HG03442 (cell line): Measurements from ENCODE around the gene COA8.

Experiments
- ATAC-seq: cut with Tn5 transposase; IDR thresholded peaks from one replicate; pipeline ENCODE4 v1.9.1; 2021; ENCODE audit warnings: mild to moderate bottlenecking, moderate library complexity; ENCODE audit not compliant: unreplicated experiment

The COA8 gene

DNA sequence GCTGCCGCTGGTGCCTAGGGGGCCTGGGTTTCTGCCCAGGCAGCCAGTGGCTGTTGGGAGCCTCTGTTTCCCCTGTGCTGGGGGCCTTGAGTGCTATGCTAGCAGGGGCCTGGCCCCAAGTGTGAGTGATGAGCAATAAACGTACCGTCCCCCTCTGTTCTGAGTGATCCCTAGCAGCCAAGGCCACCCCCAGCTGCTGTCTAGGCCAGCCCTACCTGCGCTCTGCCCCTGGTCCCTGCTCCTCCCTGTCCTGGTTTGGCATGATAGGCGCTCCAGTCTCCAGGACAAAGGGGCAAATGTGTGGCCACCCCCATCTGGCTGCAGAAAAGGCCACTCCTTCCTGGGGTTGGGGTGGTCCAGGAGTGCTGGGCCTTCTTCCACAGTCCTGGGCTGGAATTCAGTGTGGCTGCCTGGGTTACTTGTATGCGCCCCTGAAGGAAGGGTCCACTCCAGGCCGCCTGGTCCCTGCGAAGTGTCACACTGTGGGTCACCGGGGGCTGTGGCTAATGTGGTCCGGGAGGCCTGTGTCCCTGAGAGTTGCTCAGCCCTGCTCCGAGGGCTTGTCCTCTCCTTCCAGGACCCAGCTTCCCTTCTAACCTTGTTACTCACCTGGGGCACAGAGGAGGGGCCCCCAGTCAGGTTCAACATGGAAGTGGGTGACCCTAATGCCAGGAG is 26.7 kb upstream of the COA8 start:
- ATAC-seq, result no peak

DNA sequence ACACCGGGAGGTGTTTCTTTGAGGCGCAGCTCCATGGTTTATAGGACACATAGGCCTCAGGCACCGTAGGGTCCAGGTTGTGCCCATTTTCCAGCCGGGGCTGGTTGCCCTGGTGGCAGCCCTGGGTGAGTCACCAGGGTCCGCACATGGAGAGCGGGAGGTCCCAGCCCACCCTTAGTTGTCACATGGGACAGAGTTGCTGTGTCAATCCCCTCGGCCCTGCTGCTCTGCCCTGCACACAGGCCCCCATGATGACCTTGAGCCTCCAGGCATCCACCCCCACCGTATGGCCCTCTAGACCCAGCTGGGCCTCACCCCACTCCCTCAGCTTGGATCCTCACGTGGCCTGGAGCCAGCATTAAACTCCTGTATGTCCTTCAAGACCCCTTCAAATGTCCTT is 26.1 kb upstream of the COA8 start:
- ATAC-seq, result no peak

DNA sequence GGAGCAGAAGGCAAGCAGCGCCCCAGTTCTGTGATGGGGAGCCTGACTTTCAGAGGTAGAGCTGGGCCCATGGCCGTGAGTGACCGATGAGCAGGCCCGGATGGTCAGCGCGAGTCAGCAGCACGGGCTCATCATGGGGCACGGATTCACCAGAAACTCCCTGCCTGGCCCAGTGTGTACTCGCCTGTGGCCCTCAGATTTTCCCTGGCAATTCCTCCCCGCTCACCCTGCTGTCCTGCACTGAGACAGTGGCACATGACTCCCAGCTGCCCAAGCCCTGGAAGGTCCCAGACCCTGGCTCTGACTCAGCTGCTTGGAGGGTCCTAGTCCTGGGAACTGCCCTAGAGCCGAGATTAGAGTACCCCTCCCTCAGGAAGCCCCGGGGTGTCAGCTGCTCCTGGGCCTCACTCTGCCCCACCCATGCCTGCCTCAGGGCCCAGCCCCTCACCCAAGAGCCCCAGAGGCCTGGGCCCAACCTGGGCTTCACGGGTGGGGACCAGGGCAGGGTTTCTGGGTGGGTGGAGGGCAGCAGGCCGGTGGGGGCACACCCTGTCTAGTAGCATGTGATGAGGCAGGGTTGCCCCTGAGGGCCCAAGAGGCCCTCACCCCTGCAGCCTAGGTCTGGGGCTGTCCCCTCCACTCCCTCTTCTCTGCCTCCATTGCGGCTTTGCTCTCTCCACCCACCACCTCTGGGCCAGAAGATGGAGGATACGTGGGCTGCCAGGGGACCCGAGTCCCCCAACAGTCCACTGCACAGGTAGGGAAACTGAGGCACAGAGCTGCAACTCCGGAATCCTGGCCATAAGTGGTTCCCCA is 25.4 kb upstream of the COA8 start:
- ATAC-seq, result no peak

DNA sequence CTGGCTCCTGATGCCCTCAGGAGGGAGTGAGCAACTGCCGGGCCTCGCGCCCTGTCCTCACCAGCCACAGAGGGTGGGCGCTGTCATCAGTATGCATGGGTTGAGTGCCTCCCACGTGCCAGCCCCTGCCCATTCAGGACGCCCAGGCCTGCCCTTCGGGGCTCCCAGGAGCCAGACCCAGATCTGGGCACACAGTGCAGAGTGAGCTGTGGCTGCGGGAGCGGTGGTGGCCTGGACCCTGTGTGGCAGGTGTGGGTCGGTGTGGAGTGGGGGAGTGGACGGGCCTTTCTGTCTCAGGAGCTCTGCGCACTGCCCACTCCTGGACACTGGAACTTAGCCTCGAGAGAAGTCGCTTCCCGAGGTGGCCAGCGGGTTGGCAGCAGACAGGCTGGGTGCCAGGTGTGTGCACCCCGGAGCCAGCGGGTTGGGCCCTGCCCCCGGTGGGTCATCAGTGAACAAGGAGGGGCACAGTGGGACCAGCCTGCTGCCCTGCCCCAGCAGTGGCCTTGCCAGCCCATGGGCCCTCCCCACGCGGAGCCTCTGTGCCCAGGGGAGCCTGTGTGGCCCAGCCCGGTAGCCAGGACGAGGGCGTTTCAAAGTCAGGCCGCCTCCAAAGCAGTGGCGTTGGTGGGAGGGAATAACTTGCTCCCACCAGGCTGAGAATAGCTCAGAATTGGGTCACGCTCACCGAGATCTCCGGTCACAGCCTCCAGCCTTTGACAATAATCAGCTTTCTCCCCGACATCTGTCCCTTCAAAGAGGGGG is 24.3 kb upstream of the COA8 start:
- no peak for ATAC-seq

DNA sequence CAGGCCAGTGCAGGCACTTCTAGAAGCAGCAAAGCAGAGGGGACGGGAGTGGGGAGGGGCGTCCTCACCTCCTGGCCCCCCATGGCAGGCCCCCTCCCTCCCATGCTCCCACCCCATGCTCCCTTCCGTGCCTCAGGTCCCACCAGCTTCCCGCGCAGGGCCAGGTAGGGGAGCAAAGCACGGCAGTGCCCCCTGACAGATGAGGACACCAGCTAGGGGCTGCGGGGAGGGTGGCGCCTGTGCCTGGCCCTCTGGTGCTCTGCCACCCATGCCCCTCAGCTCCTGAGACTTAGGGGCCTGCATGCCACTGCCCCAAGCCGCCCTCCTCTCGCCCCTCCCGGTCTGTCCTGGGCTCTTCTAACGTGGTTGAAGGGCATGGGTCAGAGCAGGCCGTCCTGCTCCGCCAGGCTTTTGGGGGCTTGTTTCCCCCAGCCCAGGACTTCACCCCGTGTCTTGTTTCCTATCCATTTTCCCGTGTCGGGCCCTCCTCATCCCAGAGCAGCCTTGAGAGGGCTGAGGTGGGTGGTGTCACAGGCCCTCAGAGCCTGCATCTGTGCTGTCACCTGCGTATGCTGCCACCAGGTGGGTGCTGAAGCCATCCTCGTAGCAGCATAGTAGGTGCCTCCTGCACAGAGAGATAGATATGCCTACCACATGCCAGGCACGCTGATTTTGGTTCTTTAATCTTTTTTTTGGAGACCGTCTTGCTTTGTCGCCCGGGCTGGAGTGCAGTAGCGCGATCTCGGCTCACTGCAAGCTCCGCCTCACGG is 23.5 kb upstream of the COA8 start:
- no peak for ATAC-seq

DNA sequence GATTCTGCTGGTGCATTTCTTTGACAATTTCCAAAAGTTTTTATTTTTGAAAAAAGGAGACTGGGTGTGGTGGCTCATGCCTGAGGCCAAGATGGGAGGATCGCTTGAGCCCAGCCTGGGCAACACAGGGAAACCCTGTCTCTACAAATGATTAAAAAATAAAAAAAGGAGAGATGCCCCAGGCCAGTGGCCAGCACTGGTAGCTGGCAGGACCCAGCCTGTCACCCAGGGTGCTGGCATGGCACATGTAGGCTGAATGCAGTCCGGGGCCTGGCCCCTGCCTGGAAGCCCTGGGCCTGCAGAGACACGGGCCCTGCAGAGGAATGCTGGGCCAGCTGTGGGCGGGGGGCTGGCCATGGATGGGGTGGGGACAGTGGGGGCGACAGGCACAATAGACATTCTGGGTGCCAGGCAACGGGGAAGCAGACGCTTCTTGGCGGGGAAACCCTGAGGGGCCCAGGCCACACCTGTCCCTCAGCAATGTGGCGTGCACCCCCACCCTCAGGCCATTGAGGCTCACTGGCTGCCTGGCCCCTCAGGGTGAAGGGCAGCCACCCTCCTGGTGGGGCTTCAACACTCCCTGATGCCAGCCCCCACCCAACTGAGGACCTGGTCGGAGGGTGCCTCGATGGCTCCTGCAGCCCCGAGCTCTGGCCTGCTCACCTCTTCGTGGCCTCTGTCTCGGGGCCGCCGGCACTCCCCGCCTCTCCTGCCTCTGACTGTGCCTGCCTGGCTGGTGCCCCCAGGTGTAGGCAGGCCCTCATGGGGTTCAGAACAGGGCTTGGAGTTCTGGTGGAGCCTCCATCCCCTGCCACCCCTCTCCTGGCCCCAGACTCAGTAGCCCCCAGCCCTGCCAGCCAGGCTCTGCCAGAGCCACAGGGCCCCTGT is 21.7 kb upstream of the COA8 start:
- ATAC-seq, result no peak

DNA sequence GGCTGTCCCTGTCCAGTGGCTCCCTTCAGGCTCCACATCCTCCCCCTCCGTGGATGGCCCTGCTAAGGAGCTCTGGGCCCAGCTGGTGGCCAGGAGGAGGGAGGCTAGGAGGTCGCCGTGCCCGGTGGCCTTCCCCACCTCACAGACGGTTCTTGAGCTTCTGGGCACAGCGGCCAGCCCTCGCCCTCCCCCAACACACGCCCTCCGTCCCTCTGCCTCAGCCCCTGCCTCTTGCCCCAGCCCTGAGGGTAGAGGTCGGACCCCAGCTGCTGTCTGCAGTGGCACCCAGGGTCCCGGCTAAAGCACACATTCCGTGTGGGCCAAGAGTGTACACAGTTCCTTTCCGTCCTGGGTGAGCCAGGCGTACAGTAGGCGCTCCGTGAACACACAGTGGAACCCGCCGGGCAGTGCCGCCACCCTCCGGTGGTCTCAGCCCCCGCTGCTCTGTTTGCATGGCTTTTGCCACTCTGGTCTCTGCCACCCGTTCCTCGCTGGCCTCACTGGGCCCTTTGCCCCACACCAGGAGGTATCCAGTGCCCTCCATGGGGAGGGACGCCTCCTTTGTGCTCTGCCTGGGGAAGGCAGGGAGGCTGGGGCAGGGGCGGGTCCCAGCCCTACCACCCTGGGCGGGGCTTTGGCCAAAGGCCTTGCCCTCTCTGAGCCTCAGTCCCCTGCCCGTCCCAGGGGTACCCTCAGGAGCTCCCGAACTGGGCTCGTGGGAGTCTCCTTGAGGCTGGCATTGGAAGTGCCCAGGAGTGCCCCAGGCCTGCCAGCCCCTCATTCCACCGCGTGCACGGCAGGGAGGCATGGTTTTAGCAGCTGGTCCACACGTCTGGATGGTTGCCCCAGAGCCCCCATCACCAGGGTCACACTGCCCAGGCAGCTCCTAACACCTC is 20.8 kb upstream of the COA8 start:
- ATAC-seq, result no peak

DNA sequence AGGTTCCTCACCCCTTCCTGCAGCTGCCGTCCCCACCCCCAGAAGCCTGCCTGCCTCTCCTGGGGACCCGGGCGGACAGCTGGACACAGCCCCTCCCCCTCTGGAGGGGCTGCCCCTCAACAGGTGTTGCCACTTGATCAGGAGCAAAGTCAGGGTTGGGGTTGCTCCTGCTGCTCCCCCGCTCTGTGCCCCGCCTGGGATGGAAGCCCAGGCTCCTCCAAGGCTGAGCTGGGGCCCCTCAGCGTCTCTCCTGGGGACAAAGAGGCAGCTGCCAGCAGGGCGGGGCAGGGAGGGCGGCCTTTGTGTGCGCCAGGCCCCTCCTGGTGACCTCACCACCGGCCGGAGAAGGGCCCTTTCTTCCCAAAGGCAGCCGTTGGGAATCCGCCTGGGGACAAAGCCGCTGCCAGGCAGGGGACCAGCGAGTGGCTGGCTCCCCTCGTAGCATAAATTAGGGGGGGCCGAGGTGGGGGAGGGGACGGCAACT is 20.1 kb upstream of the COA8 start:
- no peak for ATAC-seq

DNA sequence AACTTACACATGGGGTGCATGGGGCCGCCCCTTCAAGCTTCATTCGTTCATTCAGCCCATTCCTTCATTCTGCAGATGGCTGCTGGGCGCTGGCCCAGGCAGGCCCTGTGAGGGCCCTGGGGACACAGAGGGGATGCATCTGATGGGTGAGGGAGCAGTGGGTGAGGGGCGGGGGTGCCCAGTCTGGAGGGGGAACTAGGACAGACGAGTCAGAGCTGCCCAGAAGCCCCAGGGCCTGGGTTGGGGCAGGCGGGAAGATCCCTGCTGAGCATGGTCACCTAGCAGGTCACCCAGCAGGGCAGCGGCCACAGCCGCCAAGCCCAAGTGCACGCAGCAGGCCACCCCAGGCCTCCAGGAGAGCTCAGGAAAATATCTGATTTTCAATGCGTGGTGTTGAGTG is 19.6 kb upstream of the COA8 start:
- ATAC-seq, result no peak

DNA sequence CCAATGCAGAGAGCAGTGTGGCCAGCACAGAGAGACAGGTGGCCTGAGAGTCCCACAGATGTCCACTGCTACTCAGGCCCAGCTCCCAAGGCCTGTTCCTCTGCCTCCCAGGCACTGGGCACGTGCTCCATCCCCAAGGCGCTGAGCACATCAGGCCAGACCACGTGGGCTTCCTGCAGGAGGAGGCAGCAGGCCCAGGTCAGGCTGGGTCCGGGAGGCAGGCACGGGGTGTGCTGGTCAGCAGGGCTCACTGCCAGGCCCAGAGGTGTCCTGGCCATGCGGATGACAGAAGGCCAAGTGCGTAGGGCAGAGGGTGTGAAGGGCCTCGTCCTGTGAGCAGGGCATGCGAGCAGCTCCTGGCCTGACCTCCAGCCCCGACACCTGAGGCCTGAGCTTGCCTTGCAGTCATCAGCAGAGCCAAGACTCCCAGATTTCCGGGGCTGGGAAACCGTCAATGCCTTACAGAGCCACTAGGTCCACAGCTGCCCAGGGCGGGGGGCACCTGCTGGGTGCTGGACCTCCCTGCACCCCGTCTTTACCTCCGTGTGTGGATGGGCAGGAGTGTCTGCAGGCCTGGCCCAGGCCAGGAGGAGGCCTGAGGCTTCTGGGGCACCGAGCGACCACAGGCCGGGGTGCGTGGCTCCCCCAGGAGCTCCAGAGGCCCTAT is 18.9 kb upstream of the COA8 start:
- no peak for ATAC-seq

DNA sequence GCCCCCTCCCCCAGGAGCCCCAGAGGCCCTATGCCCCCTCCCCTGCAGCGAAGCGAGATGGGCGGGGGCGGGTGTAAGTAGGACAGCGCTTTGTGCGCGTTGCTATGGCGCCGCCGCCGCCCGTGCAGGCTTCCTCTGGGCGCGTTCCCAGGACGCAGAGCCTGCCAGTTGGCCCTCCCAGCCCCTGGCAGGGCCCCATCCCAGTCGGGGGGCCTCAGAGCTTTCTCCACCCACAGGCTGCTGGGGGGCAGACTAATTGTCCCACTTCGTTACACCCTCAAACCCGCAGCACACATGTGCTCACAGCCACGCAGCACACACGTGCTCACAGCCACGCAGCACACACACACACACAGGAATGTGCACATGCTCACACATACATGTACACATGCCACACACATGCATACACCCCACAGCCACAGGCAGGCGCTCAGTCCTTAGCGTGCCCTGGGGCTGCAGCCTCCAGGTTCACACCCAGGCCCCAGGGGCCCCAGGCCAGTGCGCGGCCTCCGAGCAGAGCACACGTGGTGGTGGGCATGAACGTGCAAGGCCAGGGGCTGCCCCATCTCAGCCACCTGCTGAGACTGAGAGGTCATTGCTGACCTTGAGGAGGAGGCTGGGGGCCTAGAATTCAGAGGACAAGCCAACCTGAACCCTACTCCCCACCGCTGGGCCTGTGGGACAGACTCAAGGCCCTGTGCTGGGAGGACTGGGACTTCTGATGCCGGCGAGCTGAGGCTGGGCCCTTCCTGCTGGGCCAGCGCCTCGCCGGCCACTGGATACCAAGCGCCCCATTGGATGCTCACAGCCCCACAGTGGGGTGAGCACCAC is 18.2 kb upstream of the COA8 start:
- no peak for ATAC-seq

DNA sequence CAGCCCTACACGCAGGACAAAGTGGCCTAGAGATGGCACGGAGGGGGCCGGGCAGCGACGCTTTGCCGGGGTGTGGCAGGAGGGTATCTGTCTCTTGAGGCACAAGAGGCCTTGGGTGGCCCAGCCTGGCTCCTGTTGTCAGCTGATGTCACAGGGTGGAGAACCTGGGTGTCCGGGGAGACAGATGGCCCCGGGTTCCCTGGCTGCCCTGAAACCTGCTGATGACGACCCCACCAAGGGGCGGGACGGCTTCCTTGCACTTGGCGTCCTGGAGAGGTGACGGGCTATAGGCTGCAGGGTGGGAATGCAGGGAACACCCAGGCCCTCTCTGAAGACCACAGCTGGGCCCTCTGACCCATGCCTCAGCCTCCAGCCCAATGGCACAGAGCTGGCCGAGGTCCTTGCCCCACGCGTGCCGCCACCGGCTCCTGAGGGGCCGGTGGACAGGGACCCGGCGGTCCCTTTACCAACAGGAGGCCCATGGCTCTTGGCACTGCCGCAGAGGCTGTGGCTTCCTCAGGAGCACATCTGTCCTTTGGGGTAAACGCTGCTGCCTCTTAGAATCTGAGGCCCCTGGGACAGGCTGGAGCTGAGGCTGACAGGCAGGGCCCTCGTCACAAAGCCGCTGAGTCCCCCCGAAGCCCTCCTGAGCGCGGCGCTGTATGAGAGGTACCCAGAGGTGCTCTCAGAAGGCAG is 17.4 kb upstream of the COA8 start:
- ATAC-seq, result no peak

DNA sequence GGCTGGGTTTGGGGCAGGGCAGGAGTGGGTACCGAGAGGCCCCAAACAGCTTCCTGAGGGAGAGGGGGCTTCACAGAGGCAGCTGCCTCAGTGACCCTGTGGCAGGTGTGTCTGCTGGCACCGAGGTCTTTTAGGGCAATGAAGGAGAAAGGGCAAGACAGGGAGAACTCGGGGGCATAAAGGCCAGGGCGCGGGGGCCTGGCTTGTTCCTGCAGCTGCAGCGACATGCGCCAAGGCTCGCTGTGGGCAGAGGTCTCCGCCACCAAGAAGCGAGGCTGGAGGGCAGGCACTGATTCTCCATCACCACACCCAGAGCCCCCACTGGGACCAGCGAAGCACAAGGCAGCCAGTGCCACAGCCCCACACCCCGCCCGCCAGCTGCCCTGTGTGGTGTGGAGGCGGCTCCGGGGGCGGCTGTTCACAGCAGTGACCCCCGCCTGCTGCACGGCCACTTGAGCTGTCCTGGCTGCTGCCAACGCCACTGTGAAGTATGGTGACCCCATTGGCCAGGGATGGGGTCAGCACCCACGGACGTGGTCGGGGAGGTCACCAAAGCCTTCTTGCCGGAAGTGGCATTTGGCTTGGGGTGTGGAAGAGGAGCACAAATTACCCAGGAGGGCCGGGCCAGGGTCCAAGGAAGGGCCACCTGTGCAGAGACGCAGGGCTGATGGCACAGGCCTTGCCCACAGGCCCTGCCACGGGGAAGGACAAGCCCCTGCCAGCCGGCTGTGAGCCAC is 16.7 kb upstream of the COA8 start:
- ATAC-seq, result no peak

DNA sequence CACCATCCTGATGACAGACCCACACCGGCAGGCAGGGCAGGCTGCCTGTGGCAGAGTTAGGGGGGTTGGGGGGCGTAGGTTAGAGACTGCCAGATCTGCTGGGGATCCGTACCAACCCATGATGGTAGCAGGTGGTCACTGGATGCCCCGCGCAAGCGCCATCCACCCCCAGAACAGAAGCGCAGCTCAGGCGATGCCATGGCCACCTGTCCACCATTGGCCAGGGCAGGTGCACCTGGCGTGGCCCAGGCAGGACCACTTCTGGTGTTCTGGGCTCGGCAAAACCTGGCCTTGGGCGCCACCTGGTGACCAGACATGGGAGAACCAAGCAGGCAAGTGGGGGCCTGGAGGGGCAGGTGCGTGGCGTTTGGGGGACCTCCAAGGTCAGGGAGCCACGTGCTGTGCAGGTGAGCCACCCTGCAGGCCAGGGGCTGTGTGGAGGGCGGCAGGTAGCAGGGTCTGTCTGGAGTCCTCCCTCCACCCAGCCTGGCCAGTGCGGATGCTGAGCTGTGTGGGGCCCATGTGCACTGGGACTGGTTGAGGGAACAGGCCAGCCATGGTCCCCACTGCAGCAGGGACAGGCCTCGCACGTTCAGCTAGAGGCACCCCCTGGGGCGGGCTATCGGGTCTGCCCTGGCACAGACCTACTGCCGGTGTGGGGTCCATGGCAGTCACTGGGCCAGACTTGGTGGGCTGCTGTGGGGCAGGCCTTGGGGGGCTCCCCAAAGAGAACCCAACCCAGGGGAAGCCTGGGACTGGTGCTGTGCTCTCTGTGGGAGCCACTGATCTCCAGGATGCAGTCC is 15.9 kb upstream of the COA8 start:
- no peak for ATAC-seq

DNA sequence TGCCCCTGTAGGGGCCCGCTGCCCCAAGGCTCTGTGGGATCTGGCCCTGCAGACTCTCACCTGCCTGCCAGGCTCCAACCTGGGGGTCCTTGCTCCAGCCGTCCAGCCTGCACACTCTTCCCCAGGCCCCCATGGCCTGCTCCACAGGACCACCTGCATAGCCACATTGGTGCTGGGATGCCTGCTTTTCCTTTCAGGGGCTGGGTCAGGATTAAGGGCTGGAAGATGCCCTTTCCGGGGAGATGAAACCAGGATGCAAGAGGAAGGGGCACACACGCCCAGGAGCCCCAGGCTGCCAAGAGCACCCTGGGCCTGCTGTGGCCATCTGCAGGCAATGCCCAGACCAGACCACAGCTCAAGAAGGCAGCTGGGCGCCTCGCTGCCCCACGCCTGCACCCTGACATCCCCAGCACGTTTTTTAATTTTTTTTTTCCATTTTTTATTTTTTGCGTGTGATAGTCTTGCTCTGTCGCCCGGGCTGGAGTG is 15.3 kb upstream of the COA8 start:
- ATAC-seq, result no peak
